Myocyte (in vitro differentiated cells): ENCODE data around the gene CUTA. TPM values are rescaled to one million over a fixed set of nuclear protein-coding genes. Genes with fewer than 3 reads are reported as not detected.

ENCODE experiments used
- DNase-seq: peaks from one replicate; pipeline ENCODE4 v3.0.0-alpha.2; 2012; ENCODE audit warnings: low read depth
- total RNA-seq: library from RNA; depleted of rRNA; stranded (reverse); fragments of >200 nt; gene quantifications from 2 replicates; pipeline ENCODE4 v1.2.3, GENCODE V29; 2014

The CUTA gene
- total RNA-seq, 1 donor from 2014 or later, result 189 TPM

DNA sequence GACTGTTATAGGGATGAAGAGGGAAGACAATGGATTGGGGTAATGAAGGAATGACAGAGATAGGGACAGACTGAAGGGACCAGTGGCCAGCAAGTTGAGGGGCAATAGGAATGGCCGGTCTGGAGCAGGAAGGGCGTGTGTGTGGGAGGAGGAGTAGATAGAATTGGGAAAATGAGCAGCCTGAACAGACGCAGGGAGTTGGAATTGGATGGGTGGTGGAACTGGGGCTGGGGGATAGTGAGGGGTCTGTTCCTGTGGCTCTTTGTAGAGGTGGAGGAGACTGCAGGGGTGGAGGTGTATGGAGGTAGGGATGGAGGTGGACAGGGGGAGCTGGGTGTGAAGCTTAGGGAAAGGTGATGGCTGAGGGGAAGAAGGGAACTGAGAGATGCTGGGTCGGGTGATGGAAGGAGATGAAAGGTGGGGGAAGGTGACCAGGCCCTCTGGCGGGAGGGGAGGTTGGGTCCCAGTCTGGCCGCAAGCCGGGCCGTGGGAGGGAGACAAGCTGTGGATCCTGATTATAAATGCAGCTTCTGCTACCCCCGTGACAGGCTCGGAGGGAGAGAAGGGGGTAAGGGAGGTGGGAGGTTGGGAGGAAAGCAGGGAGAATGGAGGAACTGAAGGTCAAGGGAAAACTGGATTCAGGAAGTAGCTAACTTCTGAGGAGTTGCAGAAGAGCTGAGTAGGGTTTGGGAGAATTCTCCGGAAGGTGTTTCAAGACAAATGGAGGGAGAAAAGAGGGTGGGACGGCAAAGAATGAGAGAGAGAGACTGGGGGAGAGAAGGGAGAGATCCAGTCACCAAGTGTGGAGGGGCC is 7.2 kb upstream of the CUTA start:
- DNase-seq, result no peak

DNA sequence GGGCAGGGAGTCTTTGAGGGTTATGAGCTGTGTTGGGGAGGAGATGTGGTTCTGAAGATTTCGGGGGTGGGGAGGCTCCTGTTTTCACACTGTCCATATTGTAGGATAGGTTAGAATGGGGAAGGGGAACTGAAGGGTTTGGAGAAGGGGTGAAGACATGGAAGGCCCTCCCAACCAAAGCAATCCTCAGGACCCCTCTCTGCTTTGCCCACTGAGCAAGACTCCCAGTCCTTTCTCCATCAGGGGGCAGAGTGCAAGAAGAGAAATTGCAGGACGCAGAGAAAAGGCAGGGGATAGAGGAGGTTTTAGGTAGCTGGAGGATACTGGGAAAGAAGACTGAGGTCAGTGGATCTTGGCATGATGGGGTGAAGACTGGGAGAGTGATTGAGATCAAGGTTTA is 5.9 kb upstream of the CUTA start:
- no peak for DNase-seq

DNA sequence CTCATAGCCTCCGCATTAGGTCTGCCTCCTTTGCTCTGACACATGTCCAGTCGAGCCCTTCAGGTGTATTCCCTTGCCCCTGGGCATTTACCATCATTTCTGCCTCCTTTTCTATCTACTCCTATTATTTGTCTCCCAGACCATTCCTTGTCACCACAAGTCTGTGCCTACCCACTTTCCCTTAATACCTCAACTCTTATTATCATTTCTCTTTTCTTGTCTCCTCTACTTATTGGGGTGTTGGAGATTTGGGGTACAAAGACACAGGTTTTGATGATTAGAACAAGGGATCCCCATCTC is 3.4 kb upstream of the CUTA start:
- DNase-seq, result no peak

DNA sequence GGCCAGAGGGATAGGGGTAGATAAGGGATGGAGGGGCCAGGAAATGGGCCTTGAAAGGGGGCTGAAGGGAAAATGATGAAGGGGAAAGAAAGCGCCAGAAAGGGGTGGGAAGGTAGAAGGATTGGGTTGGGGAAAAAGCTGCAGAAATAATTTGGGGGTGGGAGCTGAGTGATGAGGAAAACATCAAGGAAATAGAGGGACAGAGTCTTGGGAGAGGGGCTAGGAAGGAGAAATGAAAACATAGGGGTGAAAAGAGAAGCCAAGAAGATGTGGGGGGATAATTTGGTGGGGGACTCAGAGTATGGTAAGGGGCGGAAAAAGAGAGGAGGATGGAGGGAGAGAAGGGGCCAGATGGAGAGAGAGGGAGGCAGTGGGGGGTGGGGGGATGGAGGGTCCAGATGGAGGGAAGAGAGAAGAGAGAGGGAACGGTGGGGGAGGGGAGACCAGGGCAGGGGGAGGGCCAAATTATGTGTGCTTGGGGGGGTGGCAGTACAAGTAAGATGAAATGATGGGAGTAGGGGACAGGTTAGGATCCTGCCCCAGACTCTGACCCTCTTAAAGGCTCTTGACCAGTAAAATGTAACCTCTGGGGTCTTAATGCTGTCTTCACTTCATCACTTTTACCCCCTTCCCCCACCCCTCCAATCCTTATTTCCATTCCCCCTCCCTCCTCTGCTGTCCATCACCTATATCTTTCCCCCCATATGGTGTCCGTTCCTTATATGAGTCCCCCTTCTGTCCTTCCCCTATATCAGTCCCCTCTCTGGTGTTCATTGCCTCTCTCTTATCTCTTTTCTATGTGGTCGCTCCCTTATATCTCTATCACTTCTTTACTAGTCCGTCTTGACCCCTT is 2.8 kb upstream of the CUTA start:
- DNase-seq, result no peak

DNA sequence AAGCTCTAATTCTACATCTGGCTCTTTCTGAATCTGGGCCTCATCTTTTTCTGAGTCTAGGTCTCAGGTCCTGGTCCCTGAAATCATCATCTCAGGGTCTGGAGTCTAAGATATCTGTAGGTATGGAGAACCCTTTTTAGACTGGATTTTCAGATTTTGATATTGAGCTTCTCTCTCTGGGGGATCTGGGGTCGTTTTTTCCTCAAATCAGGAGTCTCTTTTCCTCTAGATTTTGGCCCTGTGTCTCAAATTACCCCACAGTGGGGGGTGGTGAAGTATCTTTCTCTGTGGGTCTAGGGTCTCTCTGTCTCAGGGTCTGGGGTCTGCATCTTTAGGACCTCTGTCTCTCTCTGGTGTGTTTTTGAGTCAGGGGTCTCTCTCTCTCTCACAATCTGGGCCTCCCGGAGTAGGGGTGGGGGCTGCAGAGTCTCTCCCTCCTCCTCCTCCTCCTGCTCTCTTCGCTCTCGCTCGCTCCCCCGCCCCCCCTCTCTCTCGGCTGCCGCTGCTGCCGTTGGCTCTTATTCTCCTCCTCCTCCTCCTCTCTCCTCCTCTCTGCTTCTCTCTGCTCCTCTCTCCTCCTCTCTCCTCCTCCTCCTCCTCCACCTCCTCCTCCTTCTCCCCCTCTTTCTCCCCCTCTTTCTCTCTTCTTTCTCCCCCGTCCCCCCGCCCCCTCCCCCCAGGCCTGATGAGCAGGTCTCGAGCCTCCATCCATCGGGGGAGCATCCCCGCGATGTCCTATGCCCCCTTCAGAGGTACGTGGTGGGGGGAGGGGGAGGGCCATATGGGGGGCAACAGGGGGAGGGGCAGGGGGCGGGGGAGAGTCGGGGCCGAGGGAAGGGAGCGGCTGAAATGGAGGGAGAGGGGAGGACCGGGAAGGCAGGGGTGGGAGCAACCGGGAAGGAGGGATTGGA is 1.9 kb upstream of the CUTA start, which contains the start of gene SYNGAP1:
Gene SYNGAP1, plus strand, starts transcription at position 486 of the 911 bp plus-strand sequence. Its CDS starts 200 bp downstream, at position 686.
- peak; percentile 39 for DNase-seq

DNA sequence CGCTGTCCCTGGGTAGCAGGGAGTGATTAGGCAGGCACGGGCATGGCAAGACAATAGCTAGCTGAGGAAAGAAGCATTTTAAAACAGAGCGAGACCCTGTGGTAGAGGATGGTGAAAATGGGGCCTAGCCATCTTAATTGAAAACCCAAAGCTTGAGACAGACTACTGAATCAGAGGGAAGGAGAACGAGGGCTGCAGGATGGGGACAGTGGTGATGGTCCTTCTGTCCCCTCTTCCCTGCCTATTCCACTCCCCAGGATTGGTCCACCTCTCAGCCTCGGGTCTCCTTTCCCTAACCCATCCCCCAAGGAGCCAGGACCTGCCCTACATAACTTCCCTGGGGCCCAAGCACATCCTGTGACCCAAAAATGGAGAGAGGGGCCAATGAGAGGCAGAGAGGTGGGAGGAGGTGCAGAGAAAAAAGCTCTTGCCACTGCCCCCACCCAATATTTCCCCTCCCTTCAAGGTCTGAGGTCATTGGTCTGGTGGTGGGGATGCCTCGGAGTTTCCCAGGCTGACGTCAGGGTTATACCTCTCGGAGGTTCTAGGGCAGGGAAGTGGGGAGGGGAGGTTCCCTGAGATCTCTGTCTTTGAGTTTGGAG is 884 bp upstream of the CUTA start:
- DNase-seq, result no peak

DNA sequence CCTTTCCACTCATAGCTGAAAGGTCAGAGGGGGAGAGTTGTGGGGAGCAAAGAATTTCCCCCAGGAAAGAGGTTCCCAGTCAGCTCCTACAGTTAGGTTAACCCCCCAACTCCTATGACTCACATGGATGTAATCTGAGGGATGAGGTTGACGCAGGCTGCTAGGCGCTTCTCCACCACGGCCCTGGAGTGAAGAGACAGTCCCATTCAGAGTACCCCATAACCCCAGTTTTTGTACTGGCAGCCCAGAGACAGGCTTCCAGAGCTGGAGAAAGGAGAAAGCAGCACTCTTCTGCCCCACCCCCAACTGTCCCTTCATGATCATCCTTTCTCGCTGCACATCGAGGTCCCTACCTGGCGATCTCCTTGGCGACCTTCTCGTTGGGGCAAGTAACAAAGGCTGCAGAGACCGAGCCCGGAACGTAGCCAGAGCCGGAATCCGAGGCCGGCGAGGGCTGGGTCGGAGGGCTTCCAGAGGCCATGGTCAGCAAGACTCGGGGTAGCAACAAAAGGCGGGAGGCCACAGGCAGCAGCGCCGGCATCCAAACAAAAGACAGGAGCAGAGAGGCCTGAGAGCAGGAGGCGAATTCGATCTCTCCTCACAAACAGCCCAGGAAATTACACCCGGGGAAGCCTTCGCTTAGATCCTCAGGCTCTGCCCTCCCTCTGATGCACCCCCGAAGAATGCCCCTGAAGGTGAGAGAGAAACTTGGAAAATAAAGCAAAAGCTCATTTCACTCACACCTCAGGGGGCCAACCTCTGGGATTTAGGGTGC is 592 bp downstream of the CUTA start:
- DNase-seq, result peak; percentile 44

DNA sequence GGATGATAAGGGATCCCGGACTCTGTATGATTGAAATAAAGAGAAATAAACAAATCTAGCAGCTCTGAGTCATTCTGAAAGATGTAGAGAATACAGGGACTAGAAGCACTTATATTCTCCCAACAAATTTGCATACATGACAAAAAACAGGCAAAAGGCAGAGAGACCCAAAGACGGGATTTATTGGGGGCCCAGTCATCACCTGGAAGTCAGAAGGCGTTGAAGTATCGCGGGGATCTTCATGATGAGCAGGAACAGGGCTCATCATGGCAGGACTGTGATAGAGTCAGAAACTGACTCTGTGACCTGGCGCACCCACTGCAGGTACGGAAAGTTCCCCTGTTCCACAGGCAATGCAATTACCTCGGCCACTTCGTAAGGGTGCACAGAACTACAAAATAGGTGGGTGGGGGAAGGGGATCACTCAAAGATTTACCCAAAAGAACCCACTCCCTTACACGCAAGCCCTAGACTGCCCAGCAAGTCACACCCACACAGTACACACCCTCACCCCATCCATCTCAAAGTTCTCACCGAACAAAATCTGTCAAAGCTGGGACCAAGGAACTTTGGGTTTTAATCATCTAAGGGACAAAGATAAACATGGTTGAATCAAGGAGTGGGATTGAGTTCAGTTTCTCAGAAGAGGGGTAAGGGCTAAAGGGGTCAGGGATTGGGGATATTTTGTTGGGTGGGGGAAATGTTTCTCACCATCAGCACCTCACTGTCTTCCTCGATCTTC is 1.4 kb downstream of the CUTA start:
- no peak for DNase-seq

DNA sequence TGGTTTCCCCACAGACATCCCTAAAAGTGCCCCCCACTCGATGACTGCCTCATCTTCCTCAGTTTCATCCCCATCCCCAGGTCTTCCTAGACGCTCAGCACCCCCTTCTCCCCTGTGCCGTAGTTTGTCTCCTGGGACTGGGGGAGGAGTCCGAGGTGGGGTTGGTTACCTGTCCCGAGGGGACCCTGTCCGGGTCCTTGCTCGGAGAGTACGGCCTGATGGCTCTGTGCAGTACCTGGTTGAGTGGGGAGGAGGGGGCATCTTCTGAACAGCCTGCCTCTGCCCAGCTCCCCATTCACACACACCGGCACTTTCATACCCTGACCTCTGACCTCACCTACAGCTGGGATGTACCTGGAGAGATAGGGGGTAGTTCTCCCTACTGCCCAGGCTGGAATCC is 2.1 kb downstream of the CUTA start:
- DNase-seq, result no peak

DNA sequence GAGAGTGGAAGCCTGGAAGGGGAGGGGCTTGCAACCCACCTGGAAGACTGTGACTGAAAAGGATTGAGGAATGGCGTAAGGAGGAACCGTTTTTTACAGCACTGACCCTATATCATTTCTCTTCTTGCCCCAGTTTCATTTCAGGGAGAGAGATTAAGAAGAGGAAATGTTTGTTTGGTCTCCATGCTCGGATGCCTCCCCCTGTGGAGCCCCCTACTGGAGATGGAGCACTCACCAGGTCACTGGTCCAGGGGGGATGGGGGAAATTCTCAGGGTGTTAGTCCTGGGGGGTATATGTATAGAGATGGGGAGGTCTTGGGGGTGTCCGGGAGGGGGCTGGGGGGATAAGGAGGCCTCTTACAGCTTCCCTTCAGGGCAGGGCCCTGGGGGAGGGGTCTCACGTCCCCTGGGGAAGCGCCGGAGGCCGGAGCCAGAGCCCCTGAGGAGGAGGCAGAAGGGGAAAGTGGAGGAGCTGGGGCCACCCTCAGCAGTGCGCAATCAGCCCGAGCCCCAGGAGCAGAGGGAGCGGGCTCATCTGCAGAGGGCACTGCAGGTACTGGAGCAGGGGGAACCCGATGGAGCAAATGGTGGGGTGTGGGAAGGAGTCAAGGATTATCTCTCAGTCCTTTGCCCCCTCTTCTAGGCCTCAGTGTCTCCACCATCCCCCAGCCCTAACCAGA is 3.2 kb downstream of the CUTA start:
- no peak for DNase-seq

DNA sequence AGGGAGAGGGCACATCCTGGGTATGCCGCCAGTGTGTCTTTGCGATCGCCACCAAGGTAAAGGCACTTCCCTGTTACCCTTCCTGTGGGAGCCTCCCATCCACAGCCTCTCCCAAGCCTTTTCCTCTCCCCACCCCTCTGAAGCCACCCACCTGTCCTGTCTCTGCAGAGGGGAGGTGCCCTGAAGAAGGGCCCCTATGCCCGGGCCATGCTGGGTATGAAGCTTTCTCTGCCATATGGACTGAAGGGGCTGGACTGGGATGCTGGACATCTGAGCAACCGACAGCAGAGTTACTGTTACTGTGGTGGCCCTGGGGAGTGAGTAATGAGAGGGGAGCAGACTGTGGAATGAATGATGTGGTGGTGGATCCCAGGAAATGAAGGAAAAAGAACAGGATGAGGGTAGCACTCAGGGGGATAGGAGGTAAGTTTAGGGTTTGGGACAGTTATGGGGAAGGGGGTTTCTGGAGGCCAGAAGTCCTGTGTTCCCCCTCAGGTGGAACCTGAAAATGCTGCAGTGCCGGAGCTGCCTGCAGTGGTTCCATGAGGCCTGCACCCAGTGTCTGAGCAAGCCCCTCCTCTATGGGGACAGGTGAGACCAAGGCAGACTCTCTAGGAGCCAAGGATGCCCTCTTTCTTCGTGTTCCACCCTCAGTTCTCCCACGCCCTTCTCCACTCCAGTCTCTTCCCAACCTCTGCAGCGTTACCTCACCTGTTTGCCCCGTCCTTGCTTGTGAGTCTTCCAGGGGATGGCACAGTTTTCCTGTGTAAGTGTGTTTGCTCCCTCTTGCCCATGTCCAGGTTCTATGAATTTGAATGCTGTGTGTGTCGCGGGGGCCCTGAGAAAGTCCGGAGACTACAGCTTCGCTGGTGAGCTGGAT is 4.4 kb downstream of the CUTA start:
- DNase-seq, result no peak

DNA sequence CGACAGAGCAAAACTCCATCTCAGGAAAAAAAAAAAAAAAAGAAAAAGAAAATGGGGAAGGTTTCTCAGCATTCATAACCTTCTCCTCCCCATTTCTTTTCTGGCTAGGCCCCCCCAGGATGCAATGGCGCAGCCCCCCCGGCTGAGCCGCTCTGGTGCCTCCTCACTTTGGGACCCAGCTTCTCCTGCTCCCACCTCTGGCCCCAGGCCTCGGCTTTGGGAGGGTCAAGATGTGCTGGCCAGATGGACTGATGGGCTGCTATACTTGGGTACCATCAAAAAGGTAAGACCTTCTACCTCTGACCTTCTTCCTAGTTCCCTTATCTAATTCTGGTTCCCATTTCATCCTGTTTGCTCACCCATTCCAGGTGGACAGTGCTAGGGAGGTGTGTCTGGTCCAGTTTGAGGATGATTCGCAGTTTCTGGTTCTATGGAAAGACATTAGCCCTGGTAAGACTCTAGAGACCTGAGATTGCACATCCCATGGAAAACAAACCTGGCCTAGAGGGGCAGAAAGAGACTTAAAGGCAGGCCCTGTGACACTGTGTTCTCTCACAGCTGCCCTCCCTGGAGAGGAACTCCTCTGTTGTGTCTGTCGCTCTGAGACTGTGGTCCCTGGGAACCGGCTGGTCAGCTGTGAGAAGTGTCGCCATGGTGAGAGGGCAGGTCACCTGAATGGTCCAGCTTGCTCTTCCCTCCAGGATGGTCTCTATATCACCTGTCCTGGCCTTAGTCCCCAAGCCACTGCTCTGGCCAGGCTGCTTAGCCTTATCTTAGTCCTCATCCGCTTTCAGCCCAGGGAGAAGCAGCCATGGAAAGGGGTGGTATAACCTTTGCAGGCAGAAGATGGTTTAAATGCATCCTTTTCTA is 5.5 kb downstream of the CUTA start:
- DNase-seq, result no peak

DNA sequence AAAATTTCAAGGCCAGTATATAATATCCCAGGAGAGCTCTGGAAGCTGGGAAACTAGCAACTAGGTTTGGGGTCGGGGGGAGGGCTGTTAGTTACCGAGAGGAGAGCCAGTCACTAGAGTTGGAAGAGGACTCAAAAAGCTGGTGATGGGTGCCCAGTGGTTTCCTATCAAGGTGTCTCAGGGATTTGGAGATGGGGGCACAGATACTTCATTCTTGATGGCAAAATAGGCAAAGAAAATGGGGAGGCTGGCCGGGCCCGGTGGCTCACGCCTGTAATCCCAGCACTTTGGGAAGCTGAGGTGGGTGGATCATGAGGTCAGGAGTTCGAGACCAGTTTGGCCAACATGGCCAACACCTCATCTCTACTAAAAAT is 6.3 kb downstream of the CUTA start:
- no peak for DNase-seq

DNA sequence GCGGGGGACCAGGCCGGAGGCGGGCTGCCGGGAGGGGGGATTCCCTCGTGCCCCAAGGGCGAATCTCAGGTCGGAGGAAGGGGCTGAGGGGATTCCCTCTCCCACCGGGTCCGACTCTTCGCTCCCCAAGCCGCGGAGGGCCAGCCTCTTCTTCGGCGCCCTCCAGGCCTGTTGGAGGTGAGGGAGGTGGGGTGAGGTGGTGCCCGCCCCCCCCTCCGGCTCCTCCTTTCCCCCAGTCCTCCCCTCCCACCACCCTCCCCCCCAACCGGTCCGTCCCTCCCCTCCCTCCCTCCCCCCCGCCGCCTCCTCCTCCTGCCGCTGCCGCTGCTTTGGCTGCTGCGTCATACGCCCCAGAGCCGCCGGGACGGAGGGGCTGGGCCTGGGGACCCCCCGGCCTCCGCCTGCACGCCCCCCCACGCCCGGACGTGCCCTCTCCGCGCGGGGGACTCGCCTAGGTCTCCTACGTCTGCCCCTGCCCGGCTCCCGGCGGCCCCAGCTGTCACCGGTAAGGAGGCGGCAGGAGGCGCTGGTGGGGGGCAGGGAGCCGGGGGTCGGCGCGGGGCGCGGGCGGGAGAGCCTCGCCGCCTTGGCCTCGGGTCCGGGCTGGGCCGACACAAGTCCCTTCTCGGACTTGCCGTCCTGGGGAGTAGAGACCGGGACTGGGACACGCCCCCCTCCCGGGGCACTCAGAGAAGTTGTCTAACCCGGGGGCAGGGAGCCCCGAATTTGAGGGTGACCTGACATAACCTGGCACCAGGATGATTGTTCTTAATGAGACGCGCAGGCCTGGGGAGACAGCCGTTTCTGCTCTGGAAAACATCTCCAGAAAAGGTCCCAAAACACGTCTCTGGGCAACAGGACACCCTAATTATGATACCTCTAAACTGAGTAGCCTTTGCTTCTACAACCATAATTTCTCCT is 6.9 kb downstream of the CUTA start, which contains the start of gene PHF1:
Gene PHF1, plus strand, starts transcription at position 304 of the 921 bp plus-strand sequence. CDS start 1,250 bp downstream, outside the sequence.
- DNase-seq, result peak; percentile 72

DNA sequence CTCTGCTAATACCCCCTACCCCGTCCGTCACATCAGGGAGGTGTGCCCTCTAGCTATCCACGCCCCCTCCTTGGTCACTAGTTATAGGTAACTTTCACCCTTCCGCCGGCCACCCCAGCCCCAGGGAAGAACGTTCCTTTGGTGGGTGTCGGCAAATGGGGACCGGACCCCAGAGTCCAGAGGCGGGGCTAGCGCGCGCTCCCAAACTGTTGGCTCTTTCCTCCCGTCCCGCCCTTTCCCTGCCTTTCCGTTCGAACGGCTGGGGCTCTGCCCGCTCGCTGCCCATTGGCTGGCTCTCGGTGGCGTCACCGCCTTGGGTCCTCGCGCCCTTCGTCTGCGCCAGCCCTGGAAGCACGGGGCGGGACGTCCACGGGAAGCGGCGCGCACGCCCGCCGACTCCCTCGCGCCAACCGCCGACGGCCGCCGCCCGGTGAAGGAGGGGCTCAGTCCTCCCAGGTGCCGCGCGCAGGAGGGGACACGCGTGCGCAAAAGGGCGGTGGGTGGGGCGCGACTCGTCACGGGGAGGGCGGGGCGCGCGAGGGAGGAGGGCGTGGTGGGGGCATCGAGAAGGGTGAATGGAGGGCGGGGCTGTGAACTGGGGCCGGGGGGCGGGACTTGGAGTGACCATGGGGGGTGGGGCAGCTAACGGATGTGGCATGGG is 7.7 kb downstream of the CUTA start:
- DNase-seq, result peak; percentile 98
